ENCODE data around the gene PRKCA. TPM values are rescaled to one million over a fixed set of nuclear protein-coding genes. Genes with fewer than 3 reads are reported as not detected.

Gene PRKCA
- total and polyA plus RNA-seq, 2 donors from 2014 or later, result 8.0 to 50.8 TPM

- intact Hi-C loops (cut with DNase I), result no loop called here
- no peak for FAIRE-seq
Observed at GRCh38 chr17:66551839-66552238, 249.4 kb downstream of the PRKCA start.

GRCh38 chr17:66552371-66552770, 250.0 kb downstream of the PRKCA start:
- no peak for TF ChIP-seq CTCF (IDR thresholded peaks at IDR 0.05; ENCODE audit: borderline replicate concordance, extremely low read depth, insufficient read depth)
- H3K27me3 ChIP-seq (ENCODE audit: control insufficient read depth, insufficient read depth, low read length), result no peaks in the 10 kb centered on the region
- H3K9ac ChIP-seq (ENCODE audit: low read length in 3 of 3), result no peak overlapping the region
- no peak for DNase-seq
- no peaks in the 10 kb centered on the region for H3K36me3 ChIP-seq (ENCODE audit: control insufficient read depth in 2 of 3, insufficient read depth in 3 of 3, low read length in 3 of 3)
- no peak for FAIRE-seq
- H3K9me3 ChIP-seq (ENCODE audit: control insufficient read depth in 2 of 3, insufficient read depth in 1 of 3, low read length in 3 of 3), result no peaks in the 10 kb centered on the region
- H3K27ac ChIP-seq (ENCODE audit: low read depth in 2 of 2, low read length in 2 of 2), result no peak overlapping the region
- peaks cover 0 to 19% (median 13%) of the 10 kb centered on the region in 3 donors for H3K4me1 ChIP-seq (ENCODE audit: control insufficient read depth in 2 of 3, insufficient read depth in 2 of 3, low read depth in 1 of 3, low read length in 3 of 3)
- no peak overlapping the region for H3K4me3 ChIP-seq (ENCODE audit: low read length in 3 of 3)
- intact Hi-C loops (cut with DNase I), result no loop called here

More at GRCh38 chr17:66551839-66552238, 249.4 kb downstream of the PRKCA start:
- H3K27ac ChIP-seq (ENCODE audit: low read depth in 2 of 2, low read length in 2 of 2), result no peak overlapping the region
- DNase-seq, result no peak
- no peak overlapping the region for H3K9ac ChIP-seq (ENCODE audit: low read length in 3 of 3)
- TF ChIP-seq CTCF (IDR thresholded peaks at IDR 0.05; ENCODE audit: borderline replicate concordance, extremely low read depth, insufficient read depth), result no peak
- H3K36me3 ChIP-seq (ENCODE audit: control insufficient read depth in 2 of 3, insufficient read depth in 3 of 3, low read length in 3 of 3), result no peaks in the 10 kb centered on the region
- no peak overlapping the region for H3K4me3 ChIP-seq (ENCODE audit: low read length in 3 of 3)
- H3K27me3 ChIP-seq (ENCODE audit: control insufficient read depth, insufficient read depth, low read length), result no peaks in the 10 kb centered on the region
- no peaks in the 10 kb centered on the region for H3K9me3 ChIP-seq (ENCODE audit: control insufficient read depth in 2 of 3, insufficient read depth in 1 of 3, low read length in 3 of 3)
- H3K4me1 ChIP-seq (ENCODE audit: control insufficient read depth in 2 of 3, insufficient read depth in 2 of 3, low read depth in 1 of 3, low read length in 3 of 3), result peaks cover 0 to 21% (median 13%) of the 10 kb centered on the region in 3 donors

- no peaks in the 10 kb centered on the region for H3K9me3 ChIP-seq (ENCODE audit: control insufficient read depth in 2 of 3, insufficient read depth in 1 of 3, low read length in 3 of 3)
- H3K27ac ChIP-seq (ENCODE audit: low read depth in 2 of 2, low read length in 2 of 2), result no peak overlapping the region
- no peaks in the 10 kb centered on the region for H3K36me3 ChIP-seq (ENCODE audit: control insufficient read depth in 2 of 3, insufficient read depth in 3 of 3, low read length in 3 of 3)
- no peaks in the 10 kb centered on the region for H3K4me1 ChIP-seq (ENCODE audit: control insufficient read depth in 2 of 3, insufficient read depth in 2 of 3, low read depth in 1 of 3, low read length in 3 of 3)
- no peaks in the 10 kb centered on the region for H3K27me3 ChIP-seq (ENCODE audit: control insufficient read depth, insufficient read depth, low read length)
- FAIRE-seq (no peak), DNase-seq (no peak)
- no peak overlapping the region for H3K9ac ChIP-seq (ENCODE audit: low read length in 3 of 3)
- no peak for TF ChIP-seq CTCF (IDR thresholded peaks at IDR 0.05; ENCODE audit: borderline replicate concordance, extremely low read depth, insufficient read depth)
- intact Hi-C loops (cut with DNase I), result no loop called here
- no peak overlapping the region for H3K4me3 ChIP-seq (ENCODE audit: low read length in 3 of 3)
Observed at GRCh38 chr17:66555605-66556004, 253.2 kb downstream of the PRKCA start.

- intact Hi-C loops (cut with DNase I), result no loop called here
- Histone ChIP-seq H3K36me3 (ENCODE audit: control insufficient read depth in 2 of 3, insufficient read depth in 3 of 3, low read length in 3 of 3) (no peaks in the 10 kb centered on the region), H3K9ac (ENCODE audit: low read length in 3 of 3) (no peak overlapping the region), H3K27me3 (ENCODE audit: control insufficient read depth, insufficient read depth, low read length) (no peaks in the 10 kb centered on the region), H3K4me3 (ENCODE audit: low read length in 3 of 3) (no peak overlapping the region), H3K27ac (ENCODE audit: low read depth in 2 of 2, low read length in 2 of 2) (no peak overlapping the region), H3K9me3 (ENCODE audit: control insufficient read depth in 2 of 3, insufficient read depth in 1 of 3, low read length in 3 of 3) (no peaks in the 10 kb centered on the region), H3K4me1 (ENCODE audit: control insufficient read depth in 2 of 3, insufficient read depth in 2 of 3, low read depth in 1 of 3, low read length in 3 of 3) (no peaks in the 10 kb centered on the region)
- no peak for DNase-seq
- no peak for TF ChIP-seq CTCF (IDR thresholded peaks at IDR 0.05; ENCODE audit: borderline replicate concordance, extremely low read depth, insufficient read depth)
- no peak for FAIRE-seq
Observed at GRCh38 chr17:66557200-66557599, 254.8 kb downstream of the PRKCA start.
